Smooth muscle cell (in vitro differentiated cells): Measurements from ENCODE around the gene ZBTB20. TPM values are rescaled to one million over a fixed set of nuclear protein-coding genes. Genes with fewer than 3 reads are reported as not detected.

Experiments used
- DNase-seq: peaks from one replicate; lab custom pipeline; 2025; ENCODE audit not compliant: unreplicated experiment; lab: John Stamatoyannopoulos, UW
- H2AFZ ChIP-seq: fragments of 200-600 bp; sonication (generic); 2 replicates; pipeline ENCODE4 v1.6.0; 2016; ENCODE audit warnings: antibody characterized with exemption, low read depth, mild to moderate bottlenecking
- H3F3A ChIP-seq: fragments of 200-600 bp; sonication (generic); 2 replicates; pipeline ENCODE4 v1.6.0; 2017; ENCODE audit warnings: antibody characterized with exemption, low read depth
- H3K27ac ChIP-seq: fragments of 200-600 bp; sonication (generic); 2 replicates; pipeline ENCODE4 v1.5.1; 2016; ENCODE audit warnings: low read depth, mild to moderate bottlenecking
- H3K27me3 ChIP-seq: fragments of 200-600 bp; sonication (generic); 2 replicates; pipeline ENCODE4 v1.6.1; 2016; ENCODE audit warnings: low read depth, mild to moderate bottlenecking
- H3K36me3 ChIP-seq: fragments of 200-600 bp; sonication (generic); 2 replicates; pipeline ENCODE4 v1.5.1; 2016; ENCODE audit warnings: low read depth
- H3K4me1 ChIP-seq: fragments of 200-600 bp; sonication (generic); 2 replicates; pipeline ENCODE4 v1.5.1; 2016; ENCODE audit warnings: low read depth
- H3K4me2 ChIP-seq: fragments of 200-600 bp; sonication (generic); 2 replicates; pipeline ENCODE4 v1.6.0; 2016; ENCODE audit warnings: mild to moderate bottlenecking
- H3K4me3 ChIP-seq: fragments of 200-600 bp; sonication (generic); 2 replicates; pipeline ENCODE4 v1.5.1; 2016; ENCODE audit warnings: mild to moderate bottlenecking
- H3K79me2 ChIP-seq: fragments of 200-600 bp; sonication (generic); 2 replicates; pipeline ENCODE4 v1.6.0; 2016; ENCODE audit warnings: low read depth, mild to moderate bottlenecking
- H3K9ac ChIP-seq: fragments of 200-600 bp; sonication (generic); 2 replicates; pipeline ENCODE4 v1.6.0; 2016; ENCODE audit warnings: low read depth
- H3K9me3 ChIP-seq: fragments of 200-600 bp; sonication (generic); replicated peaks from 2 replicates; pipeline ENCODE4 v1.5.1; 2016; ENCODE audit warnings: low read depth
- H4K20me1 ChIP-seq: fragments of 200-600 bp; sonication (generic); 2 replicates; pipeline ENCODE4 v1.6.0; 2016; ENCODE audit warnings: low read depth
- CTCF ChIP-seq: fragments of 200-600 bp; sonication (generic); IDR thresholded peaks from 2 replicates; pipeline ENCODE4 v1.5.1; 2017; ENCODE audit warnings: borderline replicate concordance, mild to moderate bottlenecking, antibody characterized with exemption; ENCODE audit not compliant: insufficient read depth, poor library complexity, severe bottlenecking
- WGBS: methylation state at CpG from one replicate; pipeline ENCODE4 v1.1.7; 2016; ENCODE audit warnings: low lambda C conversion rate; 5-methylcytosine and 5-hydroxymethylcytosine counted together
- polyA plus RNA-seq: library from polyadenylated mRNA; unstranded; fragments of >200 nt; fragmentation: Nextera tagmentation; extraction: Ambion mirVana; gene quantifications from 2 replicates; pipeline ENCODE4 v1.2.1, GENCODE V29; 2016
- total RNA-seq: library from RNA; depleted of rRNA; stranded (reverse); fragments of >200 nt; gene quantifications from 2 replicates; pipeline ENCODE4 v1.2.3, GENCODE V29; 2014

The ZBTB20 gene
- total and polyA plus RNA-seq, 2 experiments from 2014 or later, result 4.9 to 6.8 TPM

- Histone ChIP-seq H3F3A (no peaks in the 10 kb centered on the region), H3K27me3 (no peaks in the 10 kb centered on the region), H3K9ac (no peak overlapping the region), H3K4me1 (peaks cover 4% of the 10 kb centered on the region), H3K36me3 (no peaks in the 10 kb centered on the region), H2AFZ (no peak overlapping the region), H3K9me3 (no peaks in the 10 kb centered on the region), H3K4me3 (no peak overlapping the region), H4K20me1 (no peaks in the 10 kb centered on the region), H3K27ac (no peak overlapping the region), H3K4me2 (no peak overlapping the region), H3K79me2 (no peaks in the 10 kb centered on the region)
- TF ChIP-seq CTCF, result no peak
- WGBS, result 94% methylated on average over 8 of the region's 8 CpGs
- no peak for DNase-seq
Measured at GRCh38 chr3:114884213-114884923, 262.7 kb downstream of the ZBTB20 start.

DNA sequence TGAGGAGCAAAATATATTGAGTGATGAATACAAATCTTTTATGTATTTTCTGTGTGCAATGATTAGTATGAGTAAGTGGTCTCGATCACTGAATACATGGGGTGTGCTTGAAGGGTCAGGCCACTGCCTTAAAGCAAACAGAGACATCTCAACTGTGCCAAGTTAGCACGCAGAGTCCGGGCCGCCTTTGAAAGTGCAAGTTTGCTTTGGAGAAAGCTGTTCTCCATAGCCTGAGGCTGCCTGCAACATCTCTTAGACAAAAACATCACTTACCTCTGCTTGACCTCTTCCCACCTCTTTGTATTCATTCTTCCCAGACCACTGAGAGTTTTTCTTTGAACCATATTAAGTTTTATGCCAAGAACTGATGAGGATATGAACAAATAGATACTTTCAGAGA lies 267.0 kb downstream of the ZBTB20 start:
- H2AFZ ChIP-seq, result peak overlapping the region; percentile 17
- H3K79me2 ChIP-seq, result no peaks in the 10 kb centered on the region
- no peaks in the 10 kb centered on the region for H3K36me3 ChIP-seq
- peak overlapping the region; percentile 71 for H3K4me2 ChIP-seq
- no peaks in the 10 kb centered on the region for H3K27me3 ChIP-seq
- no peak overlapping the region for H3K4me3 ChIP-seq
- no peak for DNase-seq
- no peak for TF ChIP-seq CTCF
- no peaks in the 10 kb centered on the region for H3K9me3 ChIP-seq
- no peak overlapping the region for H3K9ac ChIP-seq
- H3K27ac ChIP-seq, result peak overlapping the region; percentile 63
- peaks cover 19% of the 10 kb centered on the region for H3K4me1 ChIP-seq
- no peaks in the 10 kb centered on the region for H4K20me1 ChIP-seq
- 62% methylated on average over 4 of the region's 4 CpGs for WGBS
- no peaks in the 10 kb centered on the region for H3F3A ChIP-seq

DNA sequence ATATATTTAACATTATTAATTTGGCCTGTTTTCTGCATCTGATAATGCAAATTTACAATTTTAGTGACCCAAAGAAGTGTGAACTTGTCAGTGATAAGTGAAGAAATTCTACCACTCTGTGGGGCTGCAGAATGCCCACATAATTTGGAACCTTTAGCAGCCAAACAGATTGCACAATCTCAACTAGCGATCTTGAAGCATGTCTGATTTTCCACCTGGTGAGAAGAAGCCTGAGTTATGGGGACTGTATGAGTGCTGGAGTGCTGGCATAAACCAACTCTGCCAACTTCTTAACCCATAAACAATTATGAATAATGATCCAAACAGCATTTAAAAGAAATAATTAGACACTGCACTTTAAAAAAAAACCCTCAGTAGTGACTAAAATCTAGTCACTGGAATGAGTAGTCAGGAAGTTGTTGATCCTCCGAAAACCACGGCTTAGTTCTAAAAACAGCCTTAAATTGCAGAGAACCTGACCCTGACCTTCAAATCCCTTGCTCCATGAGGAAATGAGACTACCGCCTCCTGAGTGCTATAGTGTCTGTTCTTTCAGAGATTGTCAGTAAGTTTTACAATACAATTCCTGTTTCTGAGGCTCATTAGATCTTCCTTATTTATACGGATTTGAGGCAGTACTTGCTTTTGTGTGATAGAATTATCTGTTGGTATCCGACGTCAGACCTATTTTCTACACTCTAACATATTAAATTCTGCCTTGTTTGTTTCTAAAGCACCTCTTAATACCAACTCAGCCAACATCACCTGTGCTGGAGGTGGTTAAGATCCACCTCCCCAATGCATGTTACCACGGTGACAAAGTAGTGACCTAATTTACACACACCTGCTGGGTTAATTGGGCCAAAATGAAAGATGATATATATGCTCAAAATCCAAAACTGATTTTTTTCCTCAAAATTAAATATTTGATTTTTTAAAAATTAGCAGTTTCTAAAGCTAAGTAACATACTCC lies 267.7 kb downstream of the ZBTB20 start:
- no peak for TF ChIP-seq CTCF
- H3K9ac ChIP-seq, result peak overlapping the region; percentile 9
- no peaks in the 10 kb centered on the region for H3K9me3 ChIP-seq
- H2AFZ ChIP-seq, result no peak overlapping the region
- DNase-seq, result no peak
- no peak overlapping the region for H3K4me3 ChIP-seq
- H3K27ac ChIP-seq, result peak overlapping the region; percentile 63
- H3K79me2 ChIP-seq, result no peaks in the 10 kb centered on the region
- no peaks in the 10 kb centered on the region for H3F3A ChIP-seq
- H3K36me3 ChIP-seq, result no peaks in the 10 kb centered on the region
- H3K4me1 ChIP-seq, result peaks cover 19% of the 10 kb centered on the region
- no peaks in the 10 kb centered on the region for H4K20me1 ChIP-seq
- H3K4me2 ChIP-seq, result peak overlapping the region; percentile 71
- WGBS, result 38% methylated on average over 8 of the region's 8 CpGs
- no peaks in the 10 kb centered on the region for H3K27me3 ChIP-seq
